Motor neuron (in vitro differentiated cells): ENCODE results near the gene ITGB3. TPM values are rescaled to one million over a fixed set of nuclear protein-coding genes. Genes with fewer than 3 reads are reported as not detected.

Experiments used
- ATAC-seq, 8 experiments: fragments of 200-7000 bp; cut with Tn5 transposase; replicated peaks in 6 of 8; 2 replicates each; pipeline ENCODE4 v1.8.0; 2021; ENCODE audit warnings: mild to moderate bottlenecking in 8 of 8, moderate library complexity in 8 of 8
- H3K27ac ChIP-seq, 2 donors: fragments of 250-450 bp; sonication (Bioruptor Pico); 2 replicates each; pipeline ENCODE4 v1.9.0; 2021; ENCODE audit warnings: antibody characterized with exemption in 2 of 2, mild to moderate bottlenecking in 2 of 2, moderate library complexity in 1 of 2
- H3K4me1 ChIP-seq, 2 donors: fragments of 250-450 bp; sonication (Bioruptor Pico); replicated peaks in 1 of 2; 2 replicates each; pipeline ENCODE4 v1.6.1; 2021; ENCODE audit warnings: antibody characterized with exemption in 2 of 2, mild to moderate bottlenecking in 2 of 2, moderate library complexity in 1 of 2
- H3K4me3 ChIP-seq, 5 donors: fragments of 250-450 bp; sonication (Bioruptor Pico); 2 replicates each; pipeline ENCODE4 v1.9.0; 2021; ENCODE audit warnings: antibody characterized with exemption in 5 of 5, mild to moderate bottlenecking in 5 of 5, moderate library complexity in 4 of 5
- WGBS, 10 experiments: fragments of 450-650 bp; shearing (Covaris generic); methylation state at CpG; one replicate each; pipeline ENCODE4 v1.0.0; 2022; 5-methylcytosine and 5-hydroxymethylcytosine counted together
- in situ Hi-C, 9 experiments: fragments of 400-800 bp; cut with MboI; loops; one replicate each; pipeline ENCODE4 v1.15.0; 2021; ENCODE audit warnings: low sequenced_read_pairs in 9 of 9, low pct_unique_long_range_greater_than_20kb in 2 of 9; ENCODE audit not compliant: unreplicated experiment in 9 of 9
- total RNA-seq, 8 experiments: library from RNA; unstranded; fragments of 300-600 nt; gene quantifications; 2 replicates each; pipeline versions ENCODE4 v1.2.3 to v1.2.4, GENCODE V29; 2022

Gene ITGB3
- total RNA-seq, 8 experiments from 2014 or later: 0.05 to 5.4 (median 0.75) TPM

- Histone ChIP-seq H3K4me1 (peaks cover 12 to 17% of the 10 kb centered on the region in 2 donors), H3K27ac (no peak overlapping the region), H3K4me3 (no peak overlapping the region)
- no peak for ATAC-seq
- in situ Hi-C loops: no loop called here
- WGBS, 10 experiments: 75 to 100% (median 91%) methylated on average over 2 to 3 of the region's 5 CpGs; no CpG with 5 or more reads in 3 of the 10 experiments
Measured at GRCh38 chr17:47274319-47275069, 20.9 kb downstream of the ITGB3 start.

DNA sequence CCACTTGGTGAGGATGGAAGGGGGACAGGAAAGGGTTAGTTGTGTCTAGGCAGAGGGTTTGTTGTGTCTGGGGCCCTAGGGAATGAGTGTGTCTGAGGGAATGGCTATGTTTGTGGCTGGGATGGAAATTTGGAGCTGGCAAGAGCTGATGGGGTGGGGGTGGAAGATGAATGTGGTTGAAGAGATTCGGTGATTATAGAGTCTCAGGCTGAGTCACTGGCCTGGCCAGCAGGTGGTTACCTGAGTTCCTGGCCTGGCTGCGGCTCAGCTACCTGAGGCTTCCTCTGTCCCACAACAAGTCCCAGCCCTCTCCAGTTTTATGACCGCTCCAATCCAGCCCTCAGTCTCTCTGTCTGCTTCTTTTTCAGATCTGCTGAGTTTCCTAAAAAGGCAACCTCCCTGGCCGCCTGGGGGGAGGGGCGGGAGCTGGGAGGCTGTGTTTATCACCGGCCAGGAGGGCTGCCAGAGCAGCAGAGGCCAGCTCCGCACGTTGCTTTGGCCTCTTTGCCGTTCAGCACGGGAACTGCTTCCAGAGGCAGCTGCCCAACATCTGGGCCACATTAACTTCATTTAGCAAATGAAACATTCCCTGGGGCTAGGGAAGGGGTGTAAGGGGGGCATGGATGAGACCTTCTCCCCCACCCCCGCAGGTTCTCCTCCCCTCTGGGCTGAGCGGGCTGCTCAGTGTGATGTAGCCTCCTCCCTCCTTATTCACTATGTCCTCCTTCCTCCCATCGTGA lies 21.8 kb downstream of the ITGB3 start:
- H3K4me1 ChIP-seq: peaks cover 12 to 21% of the 10 kb centered on the region in 2 donors
- ATAC-seq: peak; percentile 18 to 92 (median 68)
- in situ Hi-C loops: no loop called here
- no peak overlapping the region for H3K27ac ChIP-seq
- WGBS, 10 experiments: 0 to 43% (median 16%) methylated on average over 1 to 7 of the region's 13 CpGs; no CpG with 5 or more reads in 5 of the 10 experiments
- no peak overlapping the region for H3K4me3 ChIP-seq

- Histone ChIP-seq H3K27ac (no peak overlapping the region), H3K4me1 (peaks cover 12 to 21% of the 10 kb centered on the region in 2 donors)
- 33 to 100% (median 100%) methylated on average over 1 to 3 of the region's 3 CpGs for WGBS, 10 experiments
Measured at GRCh38 chr17:47276444-47276843, 22.8 kb downstream of the ITGB3 start.

DNA sequence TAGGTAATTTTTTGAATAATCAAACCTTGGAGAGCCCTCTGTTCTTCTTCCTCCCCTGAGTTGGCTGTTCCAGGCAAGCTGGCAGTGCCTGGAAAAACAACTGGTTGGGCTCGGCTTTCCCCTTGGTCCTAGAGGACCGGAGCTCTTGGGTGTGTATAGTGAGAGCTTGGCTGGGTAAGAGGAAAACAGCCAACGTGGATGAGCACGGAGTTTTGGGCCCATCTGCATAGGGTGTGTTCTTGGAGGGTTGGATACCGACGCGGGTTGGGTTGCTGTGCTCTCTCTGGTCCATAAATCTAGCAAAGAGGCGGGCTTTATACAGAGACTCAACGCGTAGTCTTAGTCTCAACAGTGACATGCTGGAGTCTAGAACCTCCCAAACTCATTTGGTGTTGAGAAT lies 23.2 kb downstream of the ITGB3 start:
- ATAC-seq: peak in 6 of 8 experiments; percentile 14 to 97 (median 58)
- Histone ChIP-seq H3K27ac (no peak overlapping the region), H3K4me1 (peaks cover 12 to 21% of the 10 kb centered on the region in 2 donors), H3K4me3 (no peak overlapping the region)
- 0 to 85% (median 25%) methylated on average over 4 to 9 of the region's 10 CpGs; no CpG with 5 or more reads in 4 of the 10 experiments for WGBS, 10 experiments
- in situ Hi-C loops: no loop called here

More at GRCh38 chr17:47276444-47276843, 22.8 kb downstream of the ITGB3 start:
- in situ Hi-C loops: no loop called here
- peak in 3 of 8 experiments; percentile 11 to 28 (median 12) for ATAC-seq
- H3K4me3 ChIP-seq: no peak overlapping the region

- Histone ChIP-seq H3K4me1 (peaks cover 12 to 21% of the 10 kb centered on the region in 2 donors), H3K4me3 (no peak overlapping the region), H3K27ac (no peak overlapping the region)
- 80 to 100% (median 100%) methylated on average over 1 of the region's 1 CpG; no CpG with 5 or more reads in 4 of the 10 experiments for WGBS, 10 experiments
- in situ Hi-C loops: no loop called here
- ATAC-seq: no peak
Measured at GRCh38 chr17:47277921-47278320, 24.3 kb downstream of the ITGB3 start.

GRCh38 chr17:47278561-47278960 lies 24.9 kb downstream of the ITGB3 start:
- Histone ChIP-seq H3K27ac (no peak overlapping the region), H3K4me3 (no peak overlapping the region), H3K4me1 (peaks cover 12 to 21% of the 10 kb centered on the region in 2 donors)
- 58 to 100% (median 83%) methylated on average over 1 to 3 of the region's 4 CpGs; no CpG with 5 or more reads in 2 of the 10 experiments for WGBS, 10 experiments
- ATAC-seq: no peak
- in situ Hi-C loops: no loop called here

DNA sequence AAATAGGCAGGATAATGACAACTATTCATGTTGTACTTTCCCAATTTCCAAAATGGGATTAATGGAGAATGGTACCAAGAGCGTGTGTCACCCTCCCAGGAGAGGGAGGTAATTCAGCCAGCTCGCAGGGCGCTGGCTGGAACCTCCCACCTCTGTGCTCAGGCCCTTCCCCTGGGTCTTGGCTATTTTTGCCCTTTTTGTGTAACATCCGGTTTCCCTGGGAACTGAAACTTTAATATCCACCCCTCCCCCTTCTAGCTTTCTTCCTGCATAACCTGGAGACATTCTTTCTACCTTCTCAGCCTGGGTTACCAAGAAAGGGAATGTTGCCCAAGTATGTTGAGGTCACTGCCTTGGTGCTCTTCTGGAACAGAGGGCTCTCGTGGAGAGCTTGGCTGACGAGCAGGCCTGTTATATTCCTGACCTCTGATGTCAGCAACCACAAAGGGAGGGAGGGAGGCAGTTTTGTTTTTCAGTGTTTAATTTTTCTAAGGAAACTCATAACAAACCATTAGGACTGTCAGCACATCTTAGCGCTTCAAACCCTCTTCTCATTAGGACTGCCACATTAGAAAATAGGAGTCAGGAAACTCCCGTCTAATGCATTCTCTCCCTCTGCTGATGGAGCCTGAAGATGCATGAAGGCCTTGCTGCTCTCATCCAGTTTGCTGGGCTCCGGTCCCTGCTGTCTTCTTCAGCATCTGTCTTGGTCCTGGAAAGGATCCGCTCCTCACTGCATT lies 25.6 kb downstream of the ITGB3 start:
- H3K4me1 ChIP-seq: peaks cover 12 to 21% of the 10 kb centered on the region in 2 donors
- in situ Hi-C loops: no loop called here
- H3K27ac ChIP-seq: no peak overlapping the region
- WGBS, 10 experiments: 0 to 60% (median 40%) methylated on average over 1 to 6 of the region's 10 CpGs; no CpG with 5 or more reads in 1 of the 10 experiments
- peak in 7 of 8 experiments; percentile 20 to 85 (median 47) for ATAC-seq
- no peak overlapping the region for H3K4me3 ChIP-seq

DNA sequence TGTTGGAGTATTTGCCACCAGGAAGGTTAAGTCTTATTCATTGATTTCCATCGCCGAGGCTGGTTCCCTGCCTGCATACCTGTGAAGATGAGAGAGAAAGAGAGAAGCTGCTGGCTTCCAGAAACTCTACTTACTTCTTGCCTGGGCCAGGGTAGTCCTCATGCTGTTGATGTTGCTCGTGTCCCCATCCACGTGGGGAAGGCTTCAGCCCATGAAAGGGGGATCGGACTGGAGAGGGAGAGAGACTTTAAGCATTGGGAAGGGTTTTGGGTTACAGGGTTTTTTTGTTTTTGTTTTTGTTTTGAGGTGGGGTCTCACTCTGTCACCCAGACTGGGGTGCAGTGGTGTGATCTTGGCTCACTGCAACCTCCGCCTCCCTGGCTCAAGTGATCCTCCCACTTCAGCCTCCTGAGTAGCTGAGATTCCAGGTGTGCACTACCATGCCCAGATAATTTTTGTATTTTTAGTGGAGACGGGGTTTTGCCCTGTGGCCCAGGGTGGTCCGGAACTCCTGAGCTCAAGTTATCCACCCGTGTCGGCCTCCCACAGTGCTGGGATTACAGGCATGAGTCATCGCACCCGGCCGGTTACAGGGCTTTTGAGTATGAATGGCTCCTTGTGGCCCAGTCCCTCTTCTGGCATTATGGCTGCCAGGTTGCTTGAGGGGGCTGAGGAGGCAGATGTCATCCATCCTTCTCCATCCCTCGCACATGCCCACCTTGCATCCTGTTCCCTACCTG lies 26.6 kb downstream of the ITGB3 start:
- H3K4me3 ChIP-seq: no peak overlapping the region
- no peak for ATAC-seq
- H3K4me1 ChIP-seq: peaks cover 11 to 20% of the 10 kb centered on the region in 2 donors
- in situ Hi-C loops: no loop called here
- no peak overlapping the region for H3K27ac ChIP-seq
- WGBS, 10 experiments: 43 to 100% (median 60%) methylated on average over 2 to 6 of the region's 14 CpGs; no CpG with 5 or more reads in 4 of the 10 experiments

DNA sequence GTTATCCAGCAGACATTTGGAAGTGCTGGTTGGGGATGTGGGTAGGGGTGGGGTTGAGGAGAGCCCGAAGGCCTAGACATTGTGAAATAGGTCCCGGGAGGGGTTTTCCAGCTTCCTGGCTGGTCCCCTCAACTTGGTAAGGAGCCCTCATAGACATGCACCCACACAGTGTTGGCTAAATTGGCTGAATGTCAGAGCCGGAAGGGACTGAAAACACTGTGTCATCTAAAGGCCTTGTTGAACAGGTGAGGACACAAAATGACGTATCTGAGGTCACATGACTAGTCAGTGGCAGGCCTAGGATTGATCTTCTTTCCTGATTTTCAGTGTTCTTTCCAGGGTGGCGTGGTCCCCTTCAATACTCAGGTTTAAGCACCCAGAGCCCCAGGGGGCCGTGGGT lies 27.6 kb downstream of the ITGB3 start:
- no peak overlapping the region for H3K27ac ChIP-seq
- 74 to 100% (median 86%) methylated on average over 1 to 5 of the region's 6 CpGs; no CpG with 5 or more reads in 6 of the 10 experiments for WGBS, 10 experiments
- H3K4me1 ChIP-seq: peaks cover 2 to 11% of the 10 kb centered on the region in 2 donors
- no peak for ATAC-seq
- no peak overlapping the region for H3K4me3 ChIP-seq
- in situ Hi-C loops: no loop called here

GRCh38 chr17:47285003-47285402 lies 31.4 kb downstream of the ITGB3 start:
- H3K4me3 ChIP-seq: no peak overlapping the region
- 80 to 97% (median 93%) methylated on average over 2 to 6 of the region's 6 CpGs; no CpG with 5 or more reads in 1 of the 10 experiments for WGBS, 10 experiments
- ATAC-seq: no peak
- H3K27ac ChIP-seq: no peak overlapping the region
- no peaks in the 10 kb centered on the region for H3K4me1 ChIP-seq
- in situ Hi-C loops: no loop called here

- 71 to 100% (median 91%) methylated on average over 1 to 4 of the region's 6 CpGs; no CpG with 5 or more reads in 3 of the 10 experiments for WGBS, 10 experiments
- no peak for ATAC-seq
- in situ Hi-C loops: no loop called here
- Histone ChIP-seq H3K27ac (no peak overlapping the region), H3K4me1 (no peaks in the 10 kb centered on the region), H3K4me3 (no peak overlapping the region)
Measured at GRCh38 chr17:47286198-47286914, 32.7 kb downstream of the ITGB3 start.

- in situ Hi-C loops: no loop called here
- Histone ChIP-seq H3K4me1 (no peaks in the 10 kb centered on the region), H3K27ac (no peak overlapping the region), H3K4me3 (no peak overlapping the region)
- 74 to 100% (median 89%) methylated on average over 1 to 4 of the region's 4 CpGs; no CpG with 5 or more reads in 2 of the 10 experiments for WGBS, 10 experiments
- ATAC-seq: no peak
Measured at GRCh38 chr17:47287068-47287467, 33.4 kb downstream of the ITGB3 start.
